NK-92 (cell line): ENCODE data around the gene MAMDC2.

ENCODE experiments used
- DNase-seq: peaks from one replicate; lab custom pipeline; 2025; ENCODE audit not compliant: unreplicated experiment; lab: John Stamatoyannopoulos, UW

MAMDC2 gene

DNA sequence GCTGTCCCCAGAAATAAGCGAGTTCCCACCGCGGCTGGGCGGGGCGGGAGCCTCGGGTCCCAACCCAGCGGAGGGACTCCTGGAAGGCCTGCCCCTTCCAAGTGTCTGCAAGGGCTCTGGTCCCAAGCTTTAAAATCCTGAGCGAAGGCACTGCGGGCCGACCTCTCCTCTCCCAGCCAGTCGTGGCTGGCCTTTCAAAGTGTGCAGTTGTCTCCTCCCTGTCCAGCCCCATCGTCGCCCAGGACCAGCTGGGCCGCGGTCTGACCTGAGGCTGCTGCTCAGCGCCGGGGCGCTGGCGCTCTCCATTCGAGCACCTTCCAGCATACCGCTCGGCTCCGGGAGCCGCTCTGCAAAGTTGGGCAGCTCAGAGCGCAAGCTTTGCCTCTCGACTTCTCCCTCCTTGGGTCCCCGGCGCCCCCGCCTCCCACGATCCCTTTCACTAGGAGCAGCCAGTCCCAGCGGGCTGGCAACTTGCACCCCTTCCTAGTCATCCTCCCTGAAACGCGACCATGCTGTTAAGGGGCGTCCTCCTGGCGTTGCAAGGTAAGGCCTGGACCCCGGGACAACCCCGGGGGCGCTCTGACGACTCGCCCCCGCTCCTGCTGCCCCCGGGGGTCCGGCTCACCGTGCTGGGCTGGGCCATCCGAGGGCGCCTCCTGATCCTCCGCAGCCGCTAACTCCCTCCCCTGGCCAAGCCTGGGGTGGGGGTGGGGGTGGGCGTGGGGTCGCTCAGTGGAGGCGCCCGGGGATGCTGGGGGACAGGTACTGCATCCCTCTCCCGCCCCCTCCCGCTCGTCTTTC, at the start of gene MAMDC2:
TSS of gene MAMDC2 (plus strand) at position 160 of the 801 bp plus-strand sequence. CDS start at position 510, 350 bp downstream.
- no peak for DNase-seq

- no peak for DNase-seq
These were observed 47.8 kb upstream of the MAMDC2 start for GRCh38 chr9:69995846-69996245.

- no peak for DNase-seq
These were observed 46.7 kb upstream of the MAMDC2 start for GRCh38 chr9:69996967-69997366.

GRCh38 chr9:69997524-69997923, 46.1 kb upstream of the MAMDC2 start:
- no peak for DNase-seq

DNA sequence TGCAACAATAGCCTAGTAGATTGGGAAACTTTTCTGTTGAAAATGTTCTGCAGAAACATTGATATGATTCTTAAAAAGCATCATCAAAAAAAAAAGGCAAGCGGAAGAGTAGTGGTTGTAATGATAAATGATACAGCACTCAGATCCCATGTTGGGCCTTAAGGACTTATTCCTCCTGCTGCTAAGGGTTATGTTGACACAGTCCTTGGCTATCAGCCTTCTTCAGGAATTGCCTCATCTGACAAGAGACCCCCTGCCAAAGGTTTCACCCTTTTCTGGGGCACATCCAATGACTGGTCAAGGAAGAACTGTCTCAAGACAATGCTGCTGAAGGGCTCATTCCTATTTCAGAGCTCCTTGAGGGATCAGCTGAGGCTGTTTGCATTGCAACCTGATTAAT, 44.3 kb upstream of the MAMDC2 start:
- DNase-seq: no peak

DNA sequence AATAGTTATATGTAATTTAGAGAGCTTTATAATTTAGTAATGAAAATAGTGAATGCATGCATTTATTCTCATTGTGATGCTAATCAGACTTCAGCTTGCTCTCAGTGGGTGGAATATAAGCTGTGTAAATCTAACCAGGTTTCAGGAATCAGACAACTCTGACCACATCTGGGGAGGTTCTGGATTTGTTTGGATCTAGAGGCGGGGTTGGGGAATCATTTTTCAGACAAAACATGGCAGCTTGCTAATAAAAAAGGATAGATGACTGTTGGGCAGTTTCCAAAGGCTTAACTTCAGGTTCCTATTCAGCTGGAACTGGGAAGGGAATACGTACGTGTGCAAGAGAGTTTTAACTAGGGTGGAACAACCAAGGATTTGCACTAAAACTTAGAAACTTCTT, 43.2 kb upstream of the MAMDC2 start:
- no peak for DNase-seq

- no peak for DNase-seq
These were observed 39.5 kb upstream of the MAMDC2 start for GRCh38 chr9:70003901-70004714.

DNA sequence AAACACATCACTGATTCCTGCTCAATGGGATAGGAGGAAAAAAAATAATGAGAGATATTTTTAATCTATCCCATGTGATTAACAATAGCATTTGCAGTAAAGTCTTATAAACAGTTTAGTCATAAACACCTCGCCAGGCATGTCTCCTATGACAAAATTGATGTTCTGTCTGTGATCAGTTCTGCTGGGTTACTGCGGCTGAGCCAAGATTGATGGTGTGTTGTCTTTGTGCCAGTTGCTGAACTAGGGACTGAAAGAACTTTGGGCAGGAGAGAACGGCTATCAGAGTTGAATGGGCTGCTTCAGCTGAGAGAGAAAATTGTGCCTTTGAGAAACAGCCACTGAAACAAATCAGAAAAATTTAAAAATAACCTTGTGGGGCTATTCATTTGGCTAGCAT, 37.3 kb upstream of the MAMDC2 start:
- DNase-seq: no peak

GRCh38 chr9:70007831-70008230, 35.8 kb upstream of the MAMDC2 start:
- DNase-seq: no peak

DNA sequence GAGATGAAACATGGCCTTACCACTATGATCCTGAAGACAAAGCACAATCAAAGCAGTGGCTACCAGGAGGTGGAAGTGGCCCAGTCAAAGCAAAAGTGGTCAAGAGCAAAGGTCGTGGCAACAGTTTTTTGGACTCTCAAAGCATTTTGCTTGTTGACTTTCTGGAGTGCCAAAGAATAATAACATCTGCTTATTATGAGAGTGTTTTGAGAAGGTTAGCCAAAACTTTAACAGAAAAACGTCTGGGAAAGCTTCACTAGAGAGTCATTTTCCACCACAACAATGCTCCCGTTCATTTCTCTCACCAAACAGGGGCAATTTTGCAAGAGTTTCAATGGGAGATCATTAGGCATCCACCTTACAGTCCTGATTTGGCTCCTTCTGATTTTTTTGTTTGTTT, 33.6 kb upstream of the MAMDC2 start:
- no peak for DNase-seq

- no peak for DNase-seq
These were observed 32.3 kb upstream of the MAMDC2 start for GRCh38 chr9:70011366-70011765.

DNA sequence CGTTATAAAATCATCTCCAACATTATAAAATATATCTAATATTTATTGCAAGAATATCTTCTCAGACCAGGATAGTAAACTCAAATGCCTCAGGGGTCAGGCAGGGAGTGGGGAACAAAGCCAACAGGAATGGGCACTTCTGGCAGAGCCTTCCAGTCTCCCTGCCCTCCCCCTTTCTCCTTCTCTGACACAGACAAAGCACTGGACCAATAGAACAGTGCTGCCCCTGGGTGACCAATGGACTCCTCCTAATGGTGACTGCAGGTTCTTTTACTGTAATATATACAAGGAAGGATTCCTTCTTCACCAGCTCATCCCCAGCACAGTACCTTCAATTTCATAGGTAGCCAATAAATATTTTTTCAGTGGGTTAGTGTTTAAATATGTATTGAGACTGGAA, 31.1 kb upstream of the MAMDC2 start:
- no peak for DNase-seq

DNA sequence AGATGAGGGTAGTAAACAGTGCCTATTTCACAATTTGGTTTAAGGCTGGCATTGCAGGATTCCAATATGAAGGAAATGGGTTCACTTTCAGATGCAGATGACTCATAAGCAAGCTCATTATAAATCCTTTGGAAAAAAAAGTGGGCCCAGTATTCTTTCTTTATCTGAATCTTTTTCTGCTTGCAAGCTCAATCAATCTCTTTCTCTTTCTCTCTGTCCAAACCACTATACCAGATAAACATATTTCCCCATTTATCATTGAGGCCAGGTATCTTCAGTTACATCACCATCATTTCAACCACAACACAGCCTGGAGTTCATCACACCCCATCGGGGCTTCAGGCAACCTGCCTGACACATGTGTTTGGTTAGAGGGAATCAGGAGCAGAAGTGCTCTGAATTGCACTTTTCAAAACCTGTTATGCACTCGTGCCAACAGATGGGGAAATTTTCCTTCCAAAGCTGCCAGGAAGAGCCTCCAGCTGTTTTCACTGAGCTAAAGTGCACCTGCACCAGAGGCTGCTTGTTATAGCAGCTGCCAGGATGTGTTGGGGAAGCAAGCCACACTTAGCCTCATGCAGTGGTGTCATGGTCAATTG, 30.0 kb upstream of the MAMDC2 start:
- no peak for DNase-seq

- DNase-seq: no peak
These were observed 28.5 kb upstream of the MAMDC2 start for GRCh38 chr9:70015099-70015498.

DNA sequence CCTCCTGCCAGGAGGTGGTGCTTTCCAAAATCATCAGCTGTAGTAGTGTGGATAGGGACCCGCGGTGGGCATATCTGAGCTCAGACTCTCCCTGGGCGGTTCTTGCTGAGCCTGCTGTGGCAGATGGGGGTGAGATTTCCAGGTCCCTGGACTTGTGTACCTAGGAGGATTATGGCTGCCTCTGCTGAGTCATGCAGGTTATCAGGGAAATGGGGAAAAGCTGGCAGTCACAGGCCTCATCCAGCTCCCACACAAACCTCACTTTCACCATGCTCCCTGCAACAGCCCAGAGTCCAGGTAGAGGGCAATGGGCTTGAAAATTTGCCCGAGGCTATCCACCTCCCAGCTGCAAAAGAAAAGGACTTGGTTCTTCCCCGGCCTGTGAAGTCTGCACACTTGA, 23.4 kb upstream of the MAMDC2 start:
- no peak for DNase-seq

DNA sequence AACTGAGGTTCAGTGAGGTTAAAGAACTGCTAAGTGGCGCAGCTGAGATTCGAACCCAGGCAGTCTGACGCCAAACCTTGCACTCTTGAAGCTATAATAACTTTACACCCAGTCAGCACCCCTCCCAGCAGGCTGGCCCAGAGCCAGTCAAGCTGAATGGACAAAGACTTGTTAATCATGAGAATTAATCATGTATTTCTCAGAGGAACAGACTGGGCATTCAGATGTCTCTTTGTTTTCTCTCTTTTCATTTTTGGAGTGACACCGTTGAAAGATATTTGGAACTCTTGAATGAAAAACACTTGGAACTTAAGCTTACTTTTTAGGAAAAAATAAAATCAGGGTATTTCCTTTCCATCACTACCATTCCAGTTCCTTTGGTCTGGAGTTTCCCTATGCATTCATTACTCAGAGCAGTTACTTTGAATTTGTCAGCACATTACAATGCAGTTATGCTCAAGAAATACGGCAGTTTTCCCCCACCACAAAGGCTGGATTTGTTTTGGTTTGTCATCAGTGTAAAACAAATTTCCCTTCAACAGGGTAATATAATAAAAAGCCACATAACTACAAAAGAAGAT, 22.6 kb upstream of the MAMDC2 start:
- DNase-seq: no peak

DNA sequence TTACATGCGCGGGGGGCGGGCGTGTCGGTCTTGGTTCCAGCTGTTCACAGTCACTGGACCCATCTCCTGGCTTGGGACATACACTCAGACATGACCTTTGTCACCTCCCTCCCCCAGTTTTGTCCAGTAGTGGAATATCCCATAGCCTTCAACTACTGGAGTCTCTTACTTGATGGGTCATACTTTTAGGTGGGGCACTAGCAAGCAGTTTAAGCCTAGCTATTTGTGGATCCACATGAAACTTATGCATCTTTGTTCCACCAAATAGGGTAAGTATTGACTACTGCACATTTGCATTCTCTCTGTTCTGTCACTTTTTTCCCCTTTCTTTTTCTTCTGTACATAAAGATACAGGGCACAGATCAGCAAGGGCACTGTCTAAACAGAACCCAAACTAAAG, 15.4 kb upstream of the MAMDC2 start:
- no peak for DNase-seq

DNA sequence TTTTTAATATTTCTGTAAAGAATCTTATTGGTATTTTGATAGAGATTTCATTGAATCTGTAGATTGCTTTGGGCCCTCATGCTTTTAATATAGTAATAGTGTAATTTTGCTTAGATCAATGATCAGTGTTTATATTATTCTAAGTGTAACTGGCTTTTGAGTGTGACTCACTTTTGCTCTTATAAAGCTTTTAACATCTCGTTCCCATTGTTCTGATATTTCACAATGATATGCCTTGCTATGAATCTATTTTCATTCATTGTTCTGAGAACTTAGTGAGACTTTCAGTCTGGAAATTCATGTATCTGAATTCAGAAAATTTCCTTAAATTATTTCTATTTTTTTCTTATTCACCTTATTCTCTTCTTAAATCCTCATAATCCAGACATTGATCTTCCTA, 13.5 kb upstream of the MAMDC2 start:
- no peak for DNase-seq

DNA sequence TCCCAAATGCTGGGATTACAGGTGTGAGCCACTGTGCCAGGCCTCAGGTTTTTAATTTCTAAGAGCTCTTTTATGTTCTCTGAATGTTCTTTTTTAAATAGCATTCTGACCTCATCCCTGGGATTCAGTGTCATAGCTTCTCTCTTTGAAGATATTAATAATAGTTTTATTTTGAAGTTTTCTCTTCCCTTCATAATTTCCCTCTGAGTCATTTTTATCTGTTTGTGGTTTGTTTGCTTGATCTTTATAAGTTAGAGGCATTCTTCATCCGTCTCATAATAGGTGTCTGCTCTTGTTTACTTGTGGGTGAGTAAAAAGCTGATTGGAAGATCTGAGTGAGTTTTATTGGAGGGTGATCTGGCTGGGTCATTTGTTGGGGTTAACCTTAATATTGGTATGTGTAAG, 12.5 kb upstream of the MAMDC2 start:
- no peak for DNase-seq

DNA sequence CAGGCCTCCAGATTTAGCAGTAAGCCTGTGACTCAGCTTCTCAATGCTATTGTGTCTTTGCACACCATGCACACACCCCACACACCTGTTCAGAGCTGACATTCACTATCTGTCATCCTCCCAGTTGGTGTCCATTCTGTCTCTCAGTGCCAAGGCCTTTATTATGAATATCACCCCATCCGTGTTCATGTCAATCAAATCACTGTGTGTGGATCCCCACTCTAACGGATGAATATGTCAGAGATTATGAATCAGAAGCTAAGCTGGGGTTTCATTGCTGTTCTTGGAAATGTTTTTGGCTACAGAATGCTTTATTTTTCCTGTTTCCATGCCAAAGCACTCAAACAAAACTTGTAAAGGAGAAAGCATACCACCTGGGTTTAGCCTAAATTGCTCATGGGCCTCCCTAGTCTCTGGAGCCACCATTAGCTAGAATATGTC, 9.4 kb upstream of the MAMDC2 start:
- no peak for DNase-seq

- DNase-seq: no peak
These were observed 8.0 kb upstream of the MAMDC2 start for GRCh38 chr9:70035691-70036090.

- DNase-seq: no peak
These were observed 7.0 kb upstream of the MAMDC2 start for GRCh38 chr9:70036641-70037040.
